Measurements from ENCODE around the gene C5orf46.
"Not testable (repeated sequence)": the region's sequence is repeated elsewhere in the genome, so short reads cannot be mapped to it uniquely, and the experiment has no call there.

The C5orf46 gene

DNA sequence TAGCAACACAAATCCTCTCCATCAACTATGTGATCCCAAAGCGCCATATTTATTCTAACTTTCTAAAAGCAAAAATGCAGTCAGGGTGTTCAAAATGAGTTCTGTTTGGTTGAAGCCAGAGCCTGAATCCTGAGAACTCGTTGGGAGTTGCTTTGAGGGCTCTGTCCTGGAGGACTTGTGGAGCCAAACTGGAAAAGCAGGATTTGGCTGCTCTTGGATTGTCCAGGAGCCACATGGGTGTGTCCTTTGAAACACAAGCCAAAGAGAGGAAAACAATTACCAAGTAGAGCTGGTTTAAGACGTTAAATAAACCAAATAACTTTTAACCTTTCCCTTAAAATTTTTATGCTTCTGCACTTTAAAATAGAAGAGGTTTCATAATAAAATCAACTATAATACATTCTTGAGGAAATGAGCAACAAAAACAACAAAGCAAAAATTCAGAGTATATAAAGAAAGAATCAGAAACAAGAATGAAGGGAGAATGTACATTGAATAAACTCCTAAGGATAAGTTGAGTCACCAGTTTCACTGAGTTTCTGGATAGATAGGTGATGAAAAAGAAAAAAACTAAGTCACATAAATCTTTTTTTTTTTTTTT lies 13.5 kb downstream of the C5orf46 start:
- no peak for DNase-seq

DNA sequence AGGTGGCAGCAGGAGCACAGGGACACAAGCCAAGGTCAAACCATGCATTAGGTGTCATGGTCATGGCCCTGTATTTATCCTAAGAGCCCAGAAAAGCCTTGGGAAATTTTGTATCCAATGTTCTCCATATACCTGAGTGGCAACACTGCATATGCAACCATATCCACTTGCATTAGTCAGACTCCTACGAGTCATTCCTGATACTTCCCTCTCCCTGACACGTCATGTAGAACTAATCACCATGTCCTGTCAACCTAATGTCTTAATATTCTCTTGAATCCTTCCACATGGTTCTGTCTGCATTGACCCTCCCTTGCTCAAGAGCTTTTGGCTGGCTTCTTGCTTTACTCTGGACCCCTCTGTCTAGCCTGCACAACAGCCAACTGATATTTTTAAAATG lies 18.4 kb downstream of the C5orf46 start:
- no peak for DNase-seq

DNA sequence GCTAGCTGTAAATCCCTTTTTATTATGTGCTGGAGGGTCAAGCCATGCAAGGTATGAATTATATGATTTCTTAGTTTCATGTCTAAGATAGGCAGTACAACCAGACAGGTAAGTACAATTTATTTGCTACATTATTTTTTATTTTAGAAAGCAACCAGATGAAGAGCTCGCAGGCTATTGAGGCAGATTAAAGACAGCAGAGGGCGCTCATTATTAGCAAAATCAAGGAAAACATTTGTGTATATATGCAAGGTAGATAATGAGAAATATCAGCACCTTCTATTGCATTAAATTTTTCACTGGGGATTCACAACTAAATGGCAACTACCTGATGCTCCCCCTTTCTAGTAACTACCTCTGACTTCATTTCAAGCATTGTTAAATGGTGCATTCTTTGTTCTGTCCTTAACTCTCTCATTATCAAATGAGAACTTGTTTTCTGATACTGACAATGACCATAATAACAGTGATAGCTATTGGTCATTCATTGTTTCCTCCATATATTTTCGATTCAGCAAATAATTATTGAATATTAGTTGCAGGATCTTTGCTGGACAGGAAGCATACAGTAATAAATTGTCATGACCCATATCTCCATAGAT lies 19.2 kb downstream of the C5orf46 start:
- DNase-seq: no peak

DNA sequence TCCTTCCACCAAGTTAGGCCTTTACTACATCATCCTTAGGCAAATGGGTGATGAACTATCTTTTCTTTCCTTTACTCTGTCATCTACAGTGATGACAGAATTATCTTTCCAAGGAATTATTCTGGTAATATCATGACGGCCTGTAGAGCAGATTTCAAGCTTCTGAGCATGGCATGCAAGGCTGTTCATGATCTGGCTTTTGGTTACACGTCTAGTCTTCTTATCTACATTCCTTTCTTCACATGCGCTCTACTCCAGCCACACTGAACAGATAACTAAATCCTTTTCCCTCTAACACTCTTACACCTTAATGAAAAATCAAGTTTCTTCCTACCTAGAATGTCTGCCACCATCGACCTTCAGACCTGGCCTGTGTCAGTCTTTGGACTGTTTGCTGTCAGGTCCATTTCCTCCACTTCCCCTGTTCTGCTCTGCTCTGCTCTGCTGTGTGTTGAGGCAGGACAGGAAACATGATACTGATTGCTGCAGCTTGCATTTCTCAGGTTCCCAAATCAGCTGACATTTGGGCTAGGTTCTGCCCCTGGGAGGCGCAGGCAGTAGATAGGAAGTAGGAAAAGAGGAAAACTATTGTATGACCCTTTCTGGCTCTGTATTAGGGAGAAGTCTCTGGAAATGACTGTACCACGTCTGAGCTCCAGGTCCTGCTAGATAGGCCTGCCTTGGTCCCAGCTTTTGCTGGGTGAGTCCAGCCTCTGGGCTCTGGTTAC lies 23.6 kb downstream of the C5orf46 start:
- DNase-seq: no peak

- no peak for DNase-seq
Observed at GRCh38 chr5:147880487-147880886, 25.9 kb downstream of the C5orf46 start.

DNA sequence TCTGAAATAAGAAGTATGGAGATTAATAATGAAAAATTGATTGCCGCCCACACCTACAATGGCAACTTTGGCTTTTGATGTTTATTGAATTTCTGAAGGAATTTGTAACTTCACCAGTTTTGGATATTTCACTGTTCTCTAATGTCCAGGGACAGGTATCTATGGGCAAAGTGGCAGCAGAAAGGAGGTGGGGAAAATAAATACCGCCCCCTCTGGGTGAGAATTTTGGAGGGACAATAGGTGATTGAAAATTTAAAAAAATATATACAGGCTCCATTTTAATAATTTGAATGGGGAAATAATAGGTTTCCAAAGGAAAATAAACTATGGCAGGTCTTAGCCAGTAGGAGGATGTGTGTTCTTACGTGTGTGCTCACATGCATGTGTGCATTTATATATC lies 26.6 kb downstream of the C5orf46 start:
- no peak for DNase-seq

DNA sequence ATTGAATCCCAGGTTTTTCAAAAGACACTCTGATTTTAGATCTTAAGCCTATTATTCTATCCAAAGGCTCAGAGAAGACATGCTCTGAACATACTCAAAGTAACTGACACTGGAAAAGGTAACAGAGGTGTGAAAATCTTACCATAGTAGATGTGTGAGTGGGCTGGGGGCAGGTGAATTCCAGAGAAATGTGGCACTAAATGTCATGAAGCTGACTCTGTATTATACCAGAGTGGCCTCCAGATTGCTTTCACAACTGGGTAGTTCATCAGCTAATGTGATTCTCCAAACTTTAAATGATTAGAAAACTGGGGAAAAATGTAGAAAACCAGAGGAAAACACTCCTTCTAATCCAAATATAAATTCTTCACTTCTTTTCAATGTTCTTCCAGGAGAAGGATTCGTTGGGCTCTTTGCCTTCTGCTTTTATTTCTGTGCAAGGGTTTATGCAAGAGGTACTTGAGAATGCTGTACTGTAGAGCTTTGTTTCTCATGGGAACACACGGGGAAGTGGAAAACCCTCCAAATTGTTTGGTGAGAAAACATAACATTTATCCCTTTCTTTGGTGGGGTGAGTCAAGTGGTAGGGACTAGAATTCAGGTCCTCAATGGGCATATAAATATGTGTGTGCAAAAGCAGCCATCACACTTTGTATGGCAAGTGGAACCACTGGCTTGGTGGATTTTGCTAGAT lies 28.1 kb downstream of the C5orf46 start, which contains the start of gene SCGB3A2:
Gene SCGB3A2, plus strand, starts transcription at position 646 of the 694 bp plus-strand sequence. CDS start 93 bp downstream, outside the sequence.
- DNase-seq: no peak

DNA sequence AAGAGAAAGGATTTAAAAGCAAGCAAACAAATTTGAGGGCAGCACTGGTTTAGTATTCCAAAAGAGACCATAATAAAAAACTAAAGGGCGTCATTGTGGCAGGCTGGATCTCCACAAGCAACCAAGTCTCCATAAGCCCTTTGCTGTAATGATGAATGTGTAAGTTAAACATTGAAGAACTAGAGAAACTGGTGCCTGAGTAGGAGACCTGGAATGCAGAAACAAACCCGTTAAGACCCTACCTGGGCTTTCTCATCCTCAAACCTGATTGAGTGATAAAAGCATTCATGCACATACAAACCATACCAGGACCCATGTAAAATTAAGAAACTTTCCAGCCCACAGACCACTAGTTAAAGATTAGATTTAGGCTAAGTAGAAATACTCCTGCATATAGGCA lies 29.7 kb downstream of the C5orf46 start:
- no peak for DNase-seq

GRCh38 chr5:147876141-147876540 lies 30.2 kb downstream of the C5orf46 start:
- no peak for DNase-seq

DNA sequence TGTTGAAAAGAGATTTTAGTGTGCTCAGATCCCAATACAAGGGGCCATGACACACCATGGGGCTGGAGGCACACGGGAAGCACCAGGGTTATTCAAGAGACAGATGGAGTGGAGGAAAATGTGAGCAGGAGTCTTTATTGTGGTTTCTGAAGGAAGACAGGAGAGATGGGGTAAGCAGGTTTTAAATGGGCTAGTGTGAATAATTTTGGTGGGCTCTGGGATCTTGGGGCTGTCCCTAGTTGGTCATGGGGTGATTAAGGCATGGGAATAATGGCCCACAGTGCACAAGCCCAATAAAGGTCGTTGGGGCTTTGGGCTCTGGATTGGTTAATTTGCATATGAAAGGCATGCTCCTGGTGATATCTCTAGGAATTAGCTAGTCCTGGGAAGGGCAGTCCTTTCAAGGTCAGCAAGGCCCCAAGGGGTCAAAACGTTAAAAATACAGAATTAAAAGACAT lies 31.4 kb downstream of the C5orf46 start:
- no peak for DNase-seq

DNA sequence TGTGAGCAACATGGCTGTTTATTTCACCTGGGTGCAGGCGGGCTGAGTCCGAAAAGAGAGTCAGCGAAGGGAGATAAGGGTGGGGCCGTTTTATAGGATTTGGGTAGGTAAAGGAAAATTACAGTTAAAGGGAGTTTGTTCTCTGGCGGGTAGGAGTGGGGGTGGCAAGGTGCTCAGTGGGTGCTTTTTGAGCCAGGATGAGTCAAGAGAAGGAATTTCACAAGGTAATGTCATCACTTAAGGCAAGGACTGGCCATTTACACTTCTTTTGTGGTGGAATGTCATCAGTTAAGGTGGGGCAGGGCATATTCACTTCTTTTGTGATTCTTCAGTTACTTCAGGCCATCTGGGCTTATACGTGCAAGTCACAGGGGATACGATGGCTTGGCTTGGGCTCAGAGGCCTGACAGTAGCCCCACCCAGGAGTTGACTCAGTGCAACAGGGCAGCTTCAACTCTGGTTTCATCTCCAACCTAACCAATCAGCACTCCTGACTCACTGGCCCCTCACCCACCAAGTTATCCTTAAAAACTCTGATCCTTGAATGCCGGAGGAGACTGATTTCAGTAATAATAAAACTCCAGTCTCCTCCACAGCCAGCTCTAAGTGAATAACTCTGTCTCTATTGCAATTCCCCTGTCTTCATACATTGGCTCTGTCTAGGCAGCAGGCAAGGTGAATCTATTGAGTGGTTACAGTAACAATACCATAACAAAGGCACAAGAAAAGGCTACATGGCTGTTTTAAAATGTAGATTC lies 32.0 kb downstream of the C5orf46 start:
- DNase-seq: not testable (repeated sequence)

GRCh38 chr5:147872744-147873435 lies 33.4 kb downstream of the C5orf46 start:
- not testable (repeated sequence) for DNase-seq

DNA sequence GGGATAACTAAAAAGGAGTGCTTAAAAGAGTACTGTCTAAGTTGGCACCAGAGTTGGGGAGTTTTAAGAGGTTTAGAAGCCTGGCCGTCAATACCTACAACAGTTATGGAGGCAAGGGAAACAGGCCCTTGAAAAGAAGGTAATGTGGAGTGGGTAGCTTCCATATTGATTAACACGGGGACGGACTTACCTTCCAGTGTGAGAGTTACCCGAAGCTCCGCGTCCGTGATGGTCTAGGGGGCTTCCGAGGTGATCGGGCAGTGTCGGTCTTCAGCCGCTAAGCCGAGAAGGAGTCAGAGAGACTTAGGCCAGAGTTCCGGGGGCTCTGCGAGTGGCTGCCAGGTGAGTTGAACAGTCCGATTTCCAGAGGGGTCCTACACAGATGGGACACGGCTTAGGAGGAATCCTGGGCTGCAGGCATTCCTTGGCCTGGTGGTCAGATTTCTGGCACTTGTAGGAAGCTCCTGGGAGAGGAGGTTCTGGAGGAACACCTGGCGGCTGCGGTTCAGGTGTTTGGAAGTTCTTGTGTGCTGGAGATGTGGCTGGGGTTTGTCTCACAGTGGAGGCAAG lies 34.3 kb downstream of the C5orf46 start:
- not testable (repeated sequence) for DNase-seq

GRCh38 chr5:147869892-147870291 lies 36.4 kb downstream of the C5orf46 start:
- not testable (repeated sequence) for DNase-seq

GRCh38 chr5:147869112-147869511 lies 37.2 kb downstream of the C5orf46 start:
- DNase-seq: no peak

- DNase-seq: no peak
Observed at GRCh38 chr5:147863454-147864158, 42.7 kb downstream of the C5orf46 start.

DNA sequence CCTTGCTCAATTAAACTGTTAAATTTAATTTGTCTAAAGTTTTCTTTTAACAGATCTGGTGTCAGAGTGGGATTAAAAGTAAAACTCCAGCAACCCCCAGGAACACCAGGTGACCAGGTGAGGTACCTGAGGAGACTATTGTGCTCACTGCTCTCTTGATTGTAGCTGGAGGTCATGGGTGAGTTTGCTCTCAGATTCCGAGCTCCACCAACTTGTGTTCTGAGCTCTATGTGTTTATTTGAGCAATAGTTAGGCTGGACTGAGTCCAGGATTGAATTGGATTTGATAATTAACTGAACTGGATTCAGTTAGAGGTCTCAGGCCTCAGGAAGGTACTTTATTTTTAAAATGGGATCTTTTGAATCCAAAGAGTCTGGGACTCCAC lies 45.7 kb downstream of the C5orf46 start:
- no peak for DNase-seq

DNA sequence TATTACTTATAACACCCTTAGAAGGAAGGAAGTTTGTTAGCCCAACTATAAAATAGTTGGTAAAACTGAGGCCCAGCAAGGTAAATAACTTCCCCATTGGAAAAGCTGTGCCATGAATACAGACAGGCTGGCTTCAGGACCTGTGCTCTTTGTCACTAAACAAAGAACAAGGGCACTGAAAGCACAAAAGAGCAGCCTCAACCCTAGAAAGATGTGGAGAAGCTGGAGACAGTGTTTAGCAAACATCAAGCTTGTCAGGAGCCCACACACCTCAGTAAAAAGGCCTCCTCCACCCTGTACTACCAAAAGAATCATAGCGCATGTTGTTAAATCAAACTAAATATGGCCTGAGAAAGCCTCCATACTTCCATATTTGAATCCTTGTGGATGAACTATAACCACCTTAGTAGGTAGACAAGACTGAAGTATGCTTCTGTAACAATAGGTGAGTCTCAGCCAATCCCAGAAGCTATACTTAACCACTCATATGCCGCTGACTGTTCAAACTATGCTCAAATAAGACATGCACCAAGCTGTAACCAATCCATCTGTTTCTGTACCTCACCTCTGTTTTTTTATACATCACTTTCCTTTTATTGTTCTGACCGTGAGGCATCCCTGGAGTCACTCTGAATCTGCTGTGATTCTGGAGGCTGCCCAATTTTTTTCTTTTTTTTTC lies 46.2 kb downstream of the C5orf46 start:
- DNase-seq: no peak

DNA sequence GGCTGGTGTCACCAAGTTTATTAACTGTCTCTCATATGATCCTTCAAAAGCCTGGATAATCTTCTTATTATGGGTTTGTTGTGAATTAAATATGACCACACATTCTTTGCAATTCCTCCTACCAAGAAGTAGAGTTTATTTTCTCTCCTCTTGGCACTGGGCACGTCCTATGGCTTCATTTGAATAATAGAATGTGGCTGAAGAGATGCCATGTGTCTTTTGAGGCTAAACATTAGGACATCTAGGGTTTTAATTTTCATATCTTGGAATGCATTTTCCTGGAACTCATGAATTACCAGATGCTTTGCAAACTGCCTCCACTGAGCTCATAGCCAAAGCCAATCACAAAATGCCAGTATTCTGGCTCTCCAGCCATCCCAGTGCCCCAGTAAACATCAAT lies 47.8 kb downstream of the C5orf46 start:
- DNase-seq: no peak

All from NCI-H1092 (cell line).